ENCODE data around the gene FMN2.

FMN2 gene

DNA sequence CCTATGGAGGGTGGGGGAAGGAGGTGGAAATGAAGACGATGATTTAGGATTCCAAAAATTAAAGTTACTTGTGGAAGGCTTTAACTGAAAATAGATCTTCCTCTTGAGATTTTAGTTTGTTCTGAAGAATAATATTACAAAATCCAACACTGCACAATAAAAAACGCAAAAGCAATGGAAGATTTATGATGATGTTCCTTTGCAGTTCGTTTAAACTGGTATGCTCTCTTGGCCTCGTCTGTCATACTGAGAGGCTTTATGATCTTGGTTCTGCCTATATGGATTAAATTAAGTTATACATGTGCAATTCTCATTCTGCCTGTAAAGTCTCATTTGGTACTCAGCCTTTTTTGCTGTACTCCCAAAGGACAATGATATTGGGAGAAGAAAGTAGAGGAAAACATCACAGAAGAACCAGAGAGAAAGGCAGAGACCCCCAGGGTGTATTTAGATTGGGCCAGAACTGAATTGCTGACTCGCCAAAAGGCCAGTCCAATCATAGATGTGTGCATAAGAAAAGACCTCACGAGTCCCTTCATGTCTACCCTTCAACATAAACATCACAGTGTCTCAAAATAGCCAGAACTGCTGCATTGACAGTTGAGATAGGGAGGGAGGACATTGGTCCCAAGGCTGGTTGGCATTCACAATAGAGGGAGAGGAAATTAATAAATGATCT, 331.7 kb downstream of the FMN2 start:
- Histone ChIP-seq H3K36me3 (replicated peaks) (no peaks in the 10 kb centered on the region), H3K4me3 (no peak overlapping the region), H3K27me3 (ENCODE audit: low read depth) (no peaks in the 10 kb centered on the region), H3K4me1 (no peaks in the 10 kb centered on the region), H3K9me3 (no peaks in the 10 kb centered on the region)
- in situ Hi-C loops (cut with MboI; ENCODE audit: low sequenced_read_pairs) = no loop called here
- no peak for DNase-seq (ENCODE audit: low spot score in 2 of 2)

DNA sequence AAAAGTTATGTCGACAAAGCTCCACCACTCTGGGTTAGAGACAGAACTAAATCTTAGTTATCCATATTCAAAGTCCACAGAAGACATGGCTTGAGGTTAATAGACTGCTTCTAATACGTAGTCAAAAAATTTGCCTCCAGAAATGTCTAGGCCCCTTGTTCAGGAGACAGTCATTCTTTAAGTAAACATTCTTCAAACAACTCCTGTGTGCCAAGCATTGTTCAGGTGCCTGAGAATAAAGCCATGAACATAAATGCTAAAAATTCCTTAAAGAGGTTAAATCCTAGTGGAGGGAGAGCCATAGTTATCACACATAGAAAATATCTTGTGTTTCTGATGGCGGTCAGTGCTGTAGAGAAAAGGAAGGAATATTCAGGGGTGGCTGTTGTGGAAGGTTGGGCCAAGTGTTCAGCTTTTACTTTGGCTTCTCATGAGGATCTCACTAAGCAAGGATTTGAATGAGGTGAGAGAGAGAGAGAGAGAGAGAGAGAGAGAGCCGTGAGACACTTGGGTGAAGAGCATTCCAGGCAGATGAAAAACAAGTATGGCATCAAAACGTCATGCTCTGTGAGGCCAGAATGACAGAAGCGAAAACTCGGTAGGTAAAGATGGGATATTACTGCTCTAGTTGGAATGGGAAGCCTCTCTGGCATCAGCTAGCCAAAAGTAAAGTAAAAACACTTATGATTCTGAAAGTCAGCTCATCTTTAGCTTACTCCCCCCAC, 333.2 kb downstream of the FMN2 start:
- H3K4me3 ChIP-seq = no peak overlapping the region
- no peaks in the 10 kb centered on the region for H3K9me3 ChIP-seq
- no peaks in the 10 kb centered on the region for H3K4me1 ChIP-seq
- H3K27me3 ChIP-seq (ENCODE audit: low read depth) = no peaks in the 10 kb centered on the region
- no peak for DNase-seq (ENCODE audit: low spot score in 2 of 2)
- H3K36me3 ChIP-seq (replicated peaks) = no peaks in the 10 kb centered on the region
- in situ Hi-C loops (cut with MboI; ENCODE audit: low sequenced_read_pairs) = no loop called here

DNA sequence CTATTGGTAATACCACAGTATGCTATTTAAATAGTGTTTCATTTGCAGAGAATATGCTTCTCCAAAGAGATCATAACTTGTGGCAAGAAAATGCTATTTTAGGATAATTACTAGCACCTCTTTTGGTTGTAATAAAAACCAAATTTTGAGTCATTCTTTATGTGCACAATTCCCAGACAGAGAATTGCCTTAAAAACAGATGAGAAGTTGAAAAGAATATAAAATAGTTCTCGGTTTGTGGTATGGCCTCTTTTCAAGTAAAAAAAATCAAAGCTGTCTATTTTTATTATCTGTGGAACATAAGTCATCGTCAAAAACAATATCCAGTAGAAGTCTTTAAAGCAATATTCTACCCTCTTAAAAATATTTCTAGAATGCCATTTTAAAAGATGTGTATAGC, 334.4 kb downstream of the FMN2 start:
- Histone ChIP-seq H3K9me3 (no peaks in the 10 kb centered on the region), H3K4me1 (no peaks in the 10 kb centered on the region), H3K27me3 (ENCODE audit: low read depth) (no peaks in the 10 kb centered on the region; the same call in 1 of the 2 replicates), H3K36me3 (replicated peaks) (no peaks in the 10 kb centered on the region), H3K4me3 (no peak overlapping the region)
- DNase-seq (ENCODE audit: low spot score in 2 of 2) = no peak
- in situ Hi-C loops (cut with MboI; ENCODE audit: low sequenced_read_pairs) = no loop called here

DNA sequence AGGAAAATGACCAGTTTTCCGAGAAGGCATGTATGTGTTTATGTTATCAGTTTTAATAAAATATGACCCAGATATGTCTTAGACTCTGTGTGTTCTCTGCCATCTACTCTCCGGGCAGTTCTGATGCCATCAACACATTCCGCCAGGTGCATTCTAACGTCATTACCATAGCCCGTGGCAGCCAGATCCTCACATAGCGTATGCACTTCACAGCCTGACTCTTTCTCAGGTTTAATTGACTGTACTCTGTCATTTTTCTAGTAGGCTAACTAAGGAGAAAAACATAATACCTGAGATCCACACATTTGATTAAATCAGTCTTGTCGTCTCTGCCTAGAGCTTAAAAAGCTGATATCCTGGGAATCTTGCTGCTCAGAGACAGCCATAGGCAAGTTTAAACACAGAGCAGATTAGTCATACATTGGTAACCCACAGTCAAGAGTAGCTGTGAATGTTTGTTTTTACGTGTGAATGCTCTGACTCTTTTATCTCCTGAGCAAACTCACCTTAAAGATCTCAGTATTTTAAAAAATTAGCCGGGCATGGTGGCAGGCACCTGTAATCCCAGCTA, 344.4 kb downstream of the FMN2 start:
- no peak for DNase-seq (ENCODE audit: low spot score in 2 of 2)
- Histone ChIP-seq H3K27me3 (ENCODE audit: low read depth) (no peaks in the 10 kb centered on the region; the same call in 1 of the 2 replicates), H3K36me3 (replicated peaks) (no peaks in the 10 kb centered on the region), H3K4me3 (no peak overlapping the region), H3K4me1 (no peaks in the 10 kb centered on the region), H3K9me3 (no peaks in the 10 kb centered on the region)
- in situ Hi-C loops (cut with MboI; ENCODE audit: low sequenced_read_pairs) = no loop called here

DNA sequence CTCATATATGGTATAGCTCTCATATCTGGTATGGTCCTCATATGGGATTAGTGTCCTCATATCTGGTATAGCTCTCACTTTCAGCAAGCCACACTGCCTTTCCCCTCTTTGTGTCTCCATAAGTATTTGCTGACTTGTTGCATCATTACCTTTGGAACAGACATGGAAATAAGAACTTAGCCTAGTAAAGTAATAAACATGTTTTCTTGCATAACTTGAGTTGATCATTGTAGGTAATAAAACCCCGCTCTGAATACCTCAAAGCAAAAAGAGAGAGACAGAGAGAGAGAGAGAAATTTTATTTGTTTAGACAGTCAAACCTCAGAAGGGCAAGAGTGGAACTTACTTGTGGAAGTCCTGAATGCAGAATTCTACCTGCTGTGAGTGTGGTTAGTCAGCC, 350.0 kb downstream of the FMN2 start:
- Histone ChIP-seq H3K36me3 (replicated peaks) (no peaks in the 10 kb centered on the region), H3K27me3 (ENCODE audit: low read depth) (no peaks in the 10 kb centered on the region)
- DNase-seq (ENCODE audit: low spot score in 2 of 2) = no peak

DNA sequence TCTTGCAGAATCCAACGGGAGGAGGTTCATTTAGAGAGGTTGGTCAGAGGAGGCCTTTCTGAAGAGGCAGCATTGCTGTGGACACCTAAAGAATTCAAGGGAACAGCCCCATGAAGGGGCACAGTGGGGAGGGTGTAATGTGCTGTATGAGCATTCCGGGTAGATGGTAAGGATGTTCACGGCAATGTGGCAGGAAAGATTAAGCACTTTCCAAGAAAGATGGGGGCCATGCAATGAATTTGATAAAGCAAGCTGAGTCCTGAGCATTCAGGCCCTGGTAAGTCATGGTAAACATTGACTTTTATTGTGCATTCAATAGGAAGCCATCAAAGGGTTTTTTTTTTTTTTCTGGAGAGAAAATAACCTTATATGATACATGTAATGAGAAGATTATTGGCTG, 353.7 kb downstream of the FMN2 start:
- no peaks in the 10 kb centered on the region for H3K36me3 ChIP-seq (replicated peaks)
- no peaks in the 10 kb centered on the region for H3K4me1 ChIP-seq
- H3K4me3 ChIP-seq = no peak overlapping the region
- H3K27me3 ChIP-seq (ENCODE audit: low read depth) = no peaks in the 10 kb centered on the region
- in situ Hi-C loops (cut with MboI; ENCODE audit: low sequenced_read_pairs) = no loop called here
- DNase-seq (ENCODE audit: low spot score in 2 of 2) = no peak
- H3K9me3 ChIP-seq = no peaks in the 10 kb centered on the region

More for the DNA sequence above, 350.0 kb downstream of the FMN2 start:
- Histone ChIP-seq H3K4me3 (no peak overlapping the region), H3K4me1 (no peaks in the 10 kb centered on the region), H3K9me3 (no peaks in the 10 kb centered on the region)
- in situ Hi-C loops (cut with MboI; ENCODE audit: low sequenced_read_pairs) = no loop called here

DNA sequence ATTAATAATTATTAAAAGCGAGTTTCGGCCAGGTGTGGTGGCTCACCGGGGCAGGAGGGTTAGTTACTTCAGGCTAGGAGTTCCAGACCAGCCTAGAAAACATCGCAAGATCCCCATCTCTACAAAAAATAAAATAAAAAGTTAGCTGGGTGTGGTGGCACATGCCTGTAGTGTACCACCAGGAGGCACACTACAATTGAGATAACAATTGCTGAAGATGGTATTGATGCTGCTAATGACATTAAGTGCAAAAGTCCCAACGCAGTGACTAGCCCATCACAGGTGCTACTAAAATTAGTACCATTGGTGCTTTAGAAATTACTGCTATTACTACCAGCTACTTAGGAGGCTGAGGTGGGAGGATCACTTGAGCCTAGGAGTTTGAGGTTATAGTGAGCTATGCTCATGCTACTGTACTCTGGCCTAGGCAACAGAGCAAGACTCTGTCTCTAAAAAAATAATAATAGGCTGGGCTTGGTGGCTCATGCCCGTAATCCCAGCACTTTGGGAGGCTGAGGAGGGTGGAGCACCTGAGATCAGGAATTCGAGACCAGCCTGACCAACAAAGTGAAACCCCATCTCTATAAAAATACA, 363.6 kb downstream of the FMN2 start:
- in situ Hi-C loops (cut with MboI; ENCODE audit: low sequenced_read_pairs) = no loop called here
- Histone ChIP-seq H3K36me3 (replicated peaks) (no peaks in the 10 kb centered on the region), H3K4me3 (no peak overlapping the region), H3K9me3 (no peaks in the 10 kb centered on the region), H3K27me3 (ENCODE audit: low read depth) (no peaks in the 10 kb centered on the region), H3K4me1 (no peaks in the 10 kb centered on the region)
- peak; percentile 11 to 26 for DNase-seq (ENCODE audit: low spot score in 2 of 2)

DNA sequence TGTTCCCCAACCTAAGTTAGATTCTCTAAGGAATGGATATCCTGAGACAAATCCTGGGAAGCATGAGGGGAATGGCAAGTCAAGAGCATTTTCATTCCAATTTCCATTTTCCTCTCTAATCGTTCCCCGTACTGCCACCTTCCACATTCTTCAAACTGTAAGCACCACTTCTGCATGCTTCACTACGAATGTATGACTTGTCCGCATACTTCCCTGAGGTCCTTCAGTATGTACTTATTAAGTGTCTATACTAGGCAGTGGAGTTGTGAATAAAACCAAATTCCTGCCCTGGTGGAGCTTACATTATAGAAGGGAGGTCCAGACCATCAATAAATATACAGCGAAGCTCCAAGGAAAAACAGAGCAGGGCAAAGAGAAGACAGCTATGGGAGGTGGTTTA, 365.5 kb downstream of the FMN2 start:
- in situ Hi-C loops (cut with MboI; ENCODE audit: low sequenced_read_pairs) = no loop called here
- H3K9me3 ChIP-seq = no peaks in the 10 kb centered on the region
- H3K4me1 ChIP-seq = no peaks in the 10 kb centered on the region
- H3K4me3 ChIP-seq = no peak overlapping the region
- no peak for DNase-seq (ENCODE audit: low spot score in 2 of 2)
- H3K27me3 ChIP-seq (ENCODE audit: low read depth) = no peaks in the 10 kb centered on the region
- no peaks in the 10 kb centered on the region for H3K36me3 ChIP-seq (replicated peaks)

DNA sequence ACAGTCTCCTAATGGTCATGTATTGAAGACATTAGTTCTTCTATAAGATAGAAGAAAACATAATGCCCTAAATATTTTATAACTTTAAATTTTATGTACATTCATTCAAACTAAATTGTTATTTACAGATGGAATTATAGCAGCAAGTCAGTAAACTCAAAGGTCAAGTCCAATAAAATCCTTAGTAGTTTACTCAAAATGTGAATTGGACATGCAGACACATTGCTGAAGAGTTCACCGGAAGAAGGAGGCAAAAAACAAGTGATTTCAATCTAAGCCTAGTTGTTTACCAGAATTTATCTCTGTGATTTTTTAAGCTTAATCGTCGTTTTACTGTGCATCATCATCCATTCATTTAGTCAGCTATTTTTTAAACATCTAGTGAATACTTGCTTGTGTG, 370.6 kb downstream of the FMN2 start:
- H3K4me3 ChIP-seq = no peak overlapping the region
- H3K9me3 ChIP-seq = no peaks in the 10 kb centered on the region
- in situ Hi-C loops (cut with MboI; ENCODE audit: low sequenced_read_pairs) = no loop called here
- no peaks in the 10 kb centered on the region for H3K4me1 ChIP-seq
- H3K27me3 ChIP-seq (ENCODE audit: low read depth) = no peaks in the 10 kb centered on the region
- no peak for DNase-seq (ENCODE audit: low spot score in 2 of 2)
- H3K36me3 ChIP-seq (replicated peaks) = no peaks in the 10 kb centered on the region

DNA sequence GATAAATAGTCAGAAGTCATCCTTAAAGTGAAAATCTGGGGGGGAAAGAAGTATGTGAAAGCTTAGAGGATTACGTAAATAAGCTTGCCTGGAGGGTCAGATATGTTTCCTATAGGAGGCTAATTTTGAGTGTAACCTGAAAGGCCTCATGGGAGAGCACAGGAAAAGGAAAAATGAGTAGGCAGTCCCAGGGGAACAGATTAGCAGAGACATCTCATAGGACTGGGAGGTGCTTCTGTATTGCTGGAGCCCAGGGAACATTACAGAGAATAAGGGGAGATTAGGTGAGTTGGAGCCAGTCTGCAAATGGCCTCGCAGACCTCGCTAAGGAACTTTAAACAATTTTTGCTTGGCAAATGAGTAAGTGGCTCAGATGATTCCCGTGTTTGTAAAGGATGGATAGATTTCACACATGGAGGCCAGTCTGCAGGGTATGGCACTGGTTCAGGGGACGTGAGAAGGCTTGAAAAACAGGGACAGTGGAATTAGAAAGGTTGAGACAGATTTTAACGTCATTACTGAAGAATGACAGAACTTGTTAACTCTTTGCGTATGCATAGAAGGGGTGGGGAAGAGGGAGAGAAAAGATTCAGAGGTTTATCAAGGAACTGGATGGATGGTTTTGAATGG, 371.2 kb downstream of the FMN2 start:
- Histone ChIP-seq H3K27me3 (ENCODE audit: low read depth) (no peaks in the 10 kb centered on the region), H3K4me1 (no peaks in the 10 kb centered on the region), H3K4me3 (no peak overlapping the region), H3K9me3 (no peaks in the 10 kb centered on the region), H3K36me3 (replicated peaks) (no peaks in the 10 kb centered on the region)
- peak; percentile 38 to 51 for DNase-seq (ENCODE audit: low spot score in 2 of 2)
- in situ Hi-C loops (cut with MboI; ENCODE audit: low sequenced_read_pairs) = no loop called here

DNA sequence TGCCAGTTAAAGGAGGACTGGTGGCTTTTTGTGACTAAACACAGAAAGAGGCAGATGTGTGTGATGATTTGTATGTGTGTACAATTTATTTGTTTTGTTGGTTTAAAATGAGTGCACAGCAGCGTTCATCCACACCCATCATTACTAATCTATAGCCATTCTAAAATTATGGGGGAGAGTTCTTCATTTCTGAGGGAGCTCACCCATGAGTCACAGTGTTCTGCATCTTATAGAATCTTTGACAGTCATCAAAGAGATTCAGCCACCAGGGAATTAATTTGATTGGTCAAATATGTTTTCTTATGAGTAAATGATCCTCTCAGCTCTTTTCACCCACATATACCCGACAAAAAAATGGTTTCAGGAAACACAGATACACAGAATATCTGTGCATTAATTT, 372.4 kb downstream of the FMN2 start:
- in situ Hi-C loops (cut with MboI; ENCODE audit: low sequenced_read_pairs) = no loop called here
- Histone ChIP-seq H3K9me3 (no peaks in the 10 kb centered on the region), H3K4me3 (no peak overlapping the region), H3K36me3 (replicated peaks) (no peaks in the 10 kb centered on the region), H3K27me3 (ENCODE audit: low read depth) (no peaks in the 10 kb centered on the region), H3K4me1 (no peaks in the 10 kb centered on the region)
- DNase-seq (ENCODE audit: low spot score in 2 of 2) = no peak

DNA sequence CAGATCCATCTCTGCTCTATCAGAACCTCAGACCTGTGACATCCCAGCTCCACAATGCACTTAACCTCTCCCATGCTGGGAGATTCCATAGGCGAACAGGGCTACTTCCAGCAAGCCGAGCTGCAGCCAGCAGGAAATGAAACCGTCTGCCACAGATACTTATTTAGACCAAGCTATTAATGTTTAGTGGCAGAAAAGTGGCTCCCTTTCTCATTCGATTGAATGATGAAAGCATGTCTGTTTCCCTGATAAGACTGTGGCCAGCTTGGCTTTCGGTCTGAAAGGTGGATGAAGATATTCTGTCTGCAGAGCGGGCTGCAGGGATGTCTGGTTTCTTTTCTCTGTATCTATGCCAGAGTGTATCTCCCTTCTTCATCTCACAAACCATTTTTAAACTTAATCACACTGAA, 373.9 kb downstream of the FMN2 start:
- Histone ChIP-seq H3K27me3 (ENCODE audit: low read depth) (no peaks in the 10 kb centered on the region), H3K4me3 (no peak overlapping the region), H3K9me3 (no peaks in the 10 kb centered on the region), H3K4me1 (no peaks in the 10 kb centered on the region; the same call in 1 of the 2 replicates), H3K36me3 (replicated peaks) (no peaks in the 10 kb centered on the region)
- no peak for DNase-seq (ENCODE audit: low spot score in 2 of 2)
- in situ Hi-C loops (cut with MboI; ENCODE audit: low sequenced_read_pairs) = no loop called here

DNA sequence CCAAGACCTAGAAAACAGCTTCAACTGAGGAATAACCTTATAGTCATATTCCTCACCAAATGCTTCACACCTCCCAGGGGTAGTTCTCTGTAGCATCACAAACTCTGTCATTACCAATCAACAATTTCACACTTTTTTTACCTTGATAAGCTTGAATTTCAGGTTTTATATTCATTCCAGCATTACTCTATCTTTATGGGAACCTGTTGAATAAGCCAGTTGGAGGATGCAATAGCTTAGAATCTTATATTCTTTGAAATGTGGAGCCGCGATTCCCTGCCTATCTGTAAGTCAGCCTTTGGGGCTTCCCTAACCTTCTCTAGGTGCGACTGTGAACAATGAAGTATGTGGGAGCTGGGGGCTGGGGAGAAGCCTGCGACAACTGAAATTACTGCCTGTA, 374.8 kb downstream of the FMN2 start:
- DNase-seq (ENCODE audit: low spot score in 2 of 2) = no peak
- H3K9me3 ChIP-seq = no peaks in the 10 kb centered on the region
- no peaks in the 10 kb centered on the region for H3K36me3 ChIP-seq (replicated peaks)
- H3K4me1 ChIP-seq = no peaks in the 10 kb centered on the region; the same call in 1 of the 2 replicates
- no peak overlapping the region for H3K4me3 ChIP-seq
- in situ Hi-C loops (cut with MboI; ENCODE audit: low sequenced_read_pairs) = no loop called here
- H3K27me3 ChIP-seq (ENCODE audit: low read depth) = no peaks in the 10 kb centered on the region

DNA sequence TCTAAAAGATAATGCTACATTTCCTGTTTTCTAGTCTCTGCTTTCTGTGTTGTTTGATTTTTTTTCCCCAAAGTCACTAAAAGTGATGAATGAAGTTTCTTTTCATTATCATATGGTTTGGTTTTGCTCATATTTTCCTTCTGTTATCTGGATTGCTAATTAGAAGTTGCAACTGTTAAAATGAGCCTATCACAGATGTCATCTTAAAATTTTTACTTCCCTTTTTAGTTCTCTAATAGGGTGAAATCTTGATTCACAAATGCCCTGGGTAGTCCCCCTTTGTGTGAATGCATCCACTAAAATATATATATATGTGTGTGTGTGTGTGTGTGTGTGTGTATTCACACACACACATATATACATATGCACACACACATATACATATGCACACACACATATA, 376.2 kb downstream of the FMN2 start:
- Histone ChIP-seq H3K27me3 (ENCODE audit: low read depth) (no peaks in the 10 kb centered on the region), H3K9me3 (no peaks in the 10 kb centered on the region), H3K36me3 (replicated peaks) (no peaks in the 10 kb centered on the region), H3K4me1 (no peaks in the 10 kb centered on the region; the same call in 1 of the 2 replicates), H3K4me3 (no peak overlapping the region)
- in situ Hi-C loops (cut with MboI; ENCODE audit: low sequenced_read_pairs) = no loop called here
- DNase-seq (ENCODE audit: low spot score in 2 of 2) = no peak

All from HAP-1 (cell line).